Gastrocnemius medialis (tissue), 4 donors: ENCODE data around the gene KRT78. TPM values are rescaled to one million over a fixed set of nuclear protein-coding genes. Genes with fewer than 3 reads are reported as not detected.

Experiments
- ATAC-seq, 2 donors: fragments of 150-250 bp; one replicate each; pipeline ENCODE4 v1.9.1; 2016
- DNase-seq, 2 donors: peaks; one replicate each; pipeline ENCODE4 v3.0.0-alpha.2; 2019
- H3K27ac ChIP-seq, 4 donors: fragments of 200-600 bp; sonication (generic); 1 replicate in 1 of 4; 2 replicates in 3 of 4; pipeline ENCODE4 v1.5.1; 2016 to 2018; ENCODE audit warnings: mild to moderate bottlenecking in 2 of 4, moderate library complexity in 1 of 4
- H3K27me3 ChIP-seq, 3 donors: fragments of 200-600 bp; sonication (generic) in 2 of 3; 1 replicate in 1 of 3; 2 replicates in 2 of 3; pipeline versions ENCODE4 v1.5.1 to v1.6.0; 2016 to 2019; ENCODE audit warnings: mild to moderate bottlenecking in 1 of 3, moderate library complexity in 1 of 3
- H3K36me3 ChIP-seq, 2 donors: fragments of 200-600 bp; sonication (generic) in 1 of 2; one replicate each; pipeline ENCODE4 v1.5.1; 2017 to 2018
- H3K4me1 ChIP-seq, 2 donors: fragments of 200-600 bp; sonication (generic) in 1 of 2; one replicate each; pipeline ENCODE4 v1.5.1; 2016 to 2017; ENCODE audit warnings: mild to moderate bottlenecking in 2 of 2
- H3K4me3 ChIP-seq, 4 donors: fragments of 200-600 bp; sonication (generic) in 3 of 4; 1 replicate in 1 of 4; 2 replicates in 3 of 4; pipeline ENCODE4 v1.5.1; 2016 to 2019; ENCODE audit warnings: mild to moderate bottlenecking in 2 of 4
- H3K9me3 ChIP-seq, 3 donors: fragments of 200-600 bp; sonication (generic) in 2 of 3; 1 replicate in 1 of 3; 2 replicates in 2 of 3; pipeline ENCODE4 v1.5.1; 2016 to 2019
- CTCF ChIP-seq, 5 experiments: fragments of 450-650 bp in 3 of 5; fragments of 200-600 bp in 2 of 5; sonication (generic) in 2 of 5; IDR thresholded peaks in 4 of 5; conservative IDR thresholded peaks in 1 of 5; 1 replicate in 4 of 5; 2 replicates in 1 of 5; pipeline ENCODE4 v1.5.1; 2016 to 2019; ENCODE audit warnings: antibody characterized with exemption in 5 of 5, mild to moderate bottlenecking in 3 of 5, moderate library complexity in 3 of 5
- POLR2A ChIP-seq, 2 donors: fragments of 450-650 bp; IDR thresholded peaks; one replicate each; pipeline ENCODE4 v1.6.1; 2017; ENCODE audit warnings: antibody characterized with exemption in 2 of 2, mild to moderate bottlenecking in 2 of 2, moderate library complexity in 2 of 2
- in situ Hi-C, 4 donors: fragments of 200-750 bp; cut with MboI; loops; one replicate each; pipeline versions ENCODE4 v1.15.0 to v1.8.0; 2017; ENCODE audit warnings: low sequenced_read_pairs in 4 of 4
- intact Hi-C: fragments of 100-400 bp; cut with DNase I; formaldehyde crosslinking; loops from one replicate; pipeline ENCODE4 v1.15.1; 2023; ENCODE audit warnings: low total_unique reads
- total RNA-seq, 4 donors: library from RNA; depleted of rRNA; stranded (reverse); fragments of >200 nt; gene quantifications; one replicate each; pipeline versions ENCODE4 v1.1.0 to v1.2.3, GENCODE V29; 2016

Gene KRT78
- total RNA-seq, 4 donors from 2014 or later = not detected

GRCh38 chr12:52788876-52789636 lies 59.7 kb downstream of the KRT78 start:
- DNase-seq (no peak), ATAC-seq (no peak)
- Histone ChIP-seq H3K4me1 (no peaks in the 10 kb centered on the region), H3K27ac (no peak overlapping the region), H3K4me3 (no peak overlapping the region), H3K36me3 (no peaks in the 10 kb centered on the region), H3K27me3 (peaks cover 19 to 24% (median 22%) of the 10 kb centered on the region in 3 donors), H3K9me3 (no peaks in the 10 kb centered on the region)
- in situ Hi-C loops (no loop called here), intact Hi-C loops (no loop called here)
- TF ChIP-seq POLR2A (IDR thresholded peaks at IDR 0.05) (no peak), CTCF (IDR thresholded peaks at IDR 0.05 in 4 of 5, conservative IDR thresholded peaks at IDR 0.05 in 1 of 5) (no peak)

- ATAC-seq (no peak), DNase-seq (no peak)
- no peaks in the 10 kb centered on the region for H3K4me1 ChIP-seq
- in situ Hi-C loops = no loop called here
- no peaks in the 10 kb centered on the region for H3K9me3 ChIP-seq
- H3K4me3 ChIP-seq = no peak overlapping the region
- intact Hi-C loops = no loop called here
- H3K36me3 ChIP-seq = no peaks in the 10 kb centered on the region
- H3K27me3 ChIP-seq = peaks cover 19 to 27% (median 24%) of the 10 kb centered on the region in 3 donors
- no peak for TF ChIP-seq POLR2A (IDR thresholded peaks at IDR 0.05)
- no peak overlapping the region for H3K27ac ChIP-seq
These were observed 60.5 kb downstream of the KRT78 start for GRCh38 chr12:52788192-52788875.

Other genes with a start within 250 kb of the KRT78 start
- not detected for gene KRT72, start 247.5 kb downstream of the KRT78 start, total RNA-seq
- not detected for gene KRT73, start 230.4 kb downstream of the KRT78 start, total RNA-seq
- gene KRT2, start 196.8 kb downstream of the KRT78 start, total RNA-seq = not detected
- not detected for gene KRT1, start 168.6 kb downstream of the KRT78 start, total RNA-seq
- gene KRT77, start 145.5 kb downstream of the KRT78 start, total RNA-seq = not detected
- not detected for gene KRT76, start 71.6 kb downstream of the KRT78 start, total RNA-seq
- gene KRT3, start 52.9 kb downstream of the KRT78 start, total RNA-seq = not detected
- not detected for gene KRT4, start 34.9 kb downstream of the KRT78 start, total RNA-seq
- gene KRT79, start 14.7 kb downstream of the KRT78 start, total RNA-seq = not detected
- gene KRT8, start 56.1 kb upstream of the KRT78 start, total RNA-seq = 1 to 10 TPM in 3 of 4 donors, not detected in 1; 1.4 to 7.0 (median 3.1) TPM
- 1 to 10 TPM in 3 of 4 donors, under 1 TPM in 1; 0.97 to 6.7 (median 2.7) TPM for gene KRT18, start 100.1 kb upstream of the KRT78 start, total RNA-seq
- 100 to 1,000 TPM; 667 to 821 (median 740) TPM for gene EIF4B, start 157.5 kb upstream of the KRT78 start, total RNA-seq
- 100 to 1,000 TPM in 1 of 4 donors, 10 to 100 TPM in 3; 74.4 to 114 (median 91.9) TPM for gene TNS2, start 201.1 kb upstream of the KRT78 start, total RNA-seq
- gene SPRYD3, start 230.4 kb upstream of the KRT78 start, total RNA-seq = 10 to 100 TPM; 15.9 to 29.5 (median 25.5) TPM
- gene IGFBP6, start 248.7 kb upstream of the KRT78 start, total RNA-seq = 100 to 1,000 TPM in 1 of 4 donors, 10 to 100 TPM in 3; 67.3 to 143 (median 77.4) TPM